ENCODE measurements around the gene SLC8B1. TPM values are rescaled to one million over a fixed set of nuclear protein-coding genes. Genes with fewer than 3 reads are reported as not detected.

Gene SLC8B1
- total and polyA plus RNA-seq, 4 donors: 9.9 to 23.8 (median 14.2) TPM

DNA sequence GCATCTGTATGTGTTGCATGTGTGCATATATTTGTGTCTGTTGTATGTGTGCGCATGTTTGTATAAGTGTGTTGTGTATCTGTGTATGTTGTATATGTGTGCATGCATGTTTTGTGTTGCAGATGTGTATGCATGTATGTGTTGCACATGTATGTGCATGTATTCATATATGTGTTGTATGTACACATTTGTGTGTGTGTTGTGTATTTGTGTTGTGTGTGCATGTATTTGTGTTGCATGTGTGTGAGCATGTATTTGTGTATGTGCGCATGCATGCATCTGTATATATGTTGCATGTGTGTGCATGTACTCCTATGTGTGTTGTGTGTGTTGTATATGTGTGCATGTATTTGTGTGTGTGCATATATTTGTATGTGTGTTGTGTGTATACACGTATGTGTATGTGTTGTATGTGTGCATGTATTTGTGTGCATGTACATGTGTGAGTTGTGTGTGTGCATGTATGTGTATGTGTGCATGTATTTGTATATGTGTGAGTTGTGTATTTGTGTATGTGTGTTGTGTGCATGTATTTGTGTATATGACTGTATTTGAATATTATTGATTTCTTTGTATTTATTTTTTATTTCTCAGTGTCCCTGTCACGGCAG lies 16.8 kb downstream of the SLC8B1 start (continued):
- TF ChIP-seq, protein P1, sequence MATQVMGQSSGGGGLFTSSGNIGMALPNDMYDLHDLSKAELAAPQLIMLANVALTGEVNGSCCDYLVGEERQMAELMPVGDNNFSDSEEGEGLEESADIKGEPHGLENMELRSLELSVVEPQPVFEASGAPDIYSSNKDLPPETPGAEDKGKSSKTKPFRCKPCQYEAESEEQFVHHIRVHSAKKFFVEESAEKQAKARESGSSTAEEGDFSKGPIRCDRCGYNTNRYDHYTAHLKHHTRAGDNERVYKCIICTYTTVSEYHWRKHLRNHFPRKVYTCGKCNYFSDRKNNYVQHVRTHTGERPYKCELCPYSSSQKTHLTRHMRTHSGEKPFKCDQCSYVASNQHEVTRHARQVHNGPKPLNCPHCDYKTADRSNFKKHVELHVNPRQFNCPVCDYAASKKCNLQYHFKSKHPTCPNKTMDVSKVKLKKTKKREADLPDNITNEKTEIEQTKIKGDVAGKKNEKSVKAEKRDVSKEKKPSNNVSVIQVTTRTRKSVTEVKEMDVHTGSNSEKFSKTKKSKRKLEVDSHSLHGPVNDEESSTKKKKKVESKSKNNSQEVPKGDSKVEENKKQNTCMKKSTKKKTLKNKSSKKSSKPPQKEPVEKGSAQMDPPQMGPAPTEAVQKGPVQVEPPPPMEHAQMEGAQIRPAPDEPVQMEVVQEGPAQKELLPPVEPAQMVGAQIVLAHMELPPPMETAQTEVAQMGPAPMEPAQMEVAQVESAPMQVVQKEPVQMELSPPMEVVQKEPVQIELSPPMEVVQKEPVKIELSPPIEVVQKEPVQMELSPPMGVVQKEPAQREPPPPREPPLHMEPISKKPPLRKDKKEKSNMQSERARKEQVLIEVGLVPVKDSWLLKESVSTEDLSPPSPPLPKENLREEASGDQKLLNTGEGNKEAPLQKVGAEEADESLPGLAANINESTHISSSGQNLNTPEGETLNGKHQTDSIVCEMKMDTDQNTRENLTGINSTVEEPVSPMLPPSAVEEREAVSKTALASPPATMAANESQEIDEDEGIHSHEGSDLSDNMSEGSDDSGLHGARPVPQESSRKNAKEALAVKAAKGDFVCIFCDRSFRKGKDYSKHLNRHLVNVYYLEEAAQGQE (IDR thresholded peaks at IDR 0.05): no peak
- TF ChIP-seq, protein P2, sequence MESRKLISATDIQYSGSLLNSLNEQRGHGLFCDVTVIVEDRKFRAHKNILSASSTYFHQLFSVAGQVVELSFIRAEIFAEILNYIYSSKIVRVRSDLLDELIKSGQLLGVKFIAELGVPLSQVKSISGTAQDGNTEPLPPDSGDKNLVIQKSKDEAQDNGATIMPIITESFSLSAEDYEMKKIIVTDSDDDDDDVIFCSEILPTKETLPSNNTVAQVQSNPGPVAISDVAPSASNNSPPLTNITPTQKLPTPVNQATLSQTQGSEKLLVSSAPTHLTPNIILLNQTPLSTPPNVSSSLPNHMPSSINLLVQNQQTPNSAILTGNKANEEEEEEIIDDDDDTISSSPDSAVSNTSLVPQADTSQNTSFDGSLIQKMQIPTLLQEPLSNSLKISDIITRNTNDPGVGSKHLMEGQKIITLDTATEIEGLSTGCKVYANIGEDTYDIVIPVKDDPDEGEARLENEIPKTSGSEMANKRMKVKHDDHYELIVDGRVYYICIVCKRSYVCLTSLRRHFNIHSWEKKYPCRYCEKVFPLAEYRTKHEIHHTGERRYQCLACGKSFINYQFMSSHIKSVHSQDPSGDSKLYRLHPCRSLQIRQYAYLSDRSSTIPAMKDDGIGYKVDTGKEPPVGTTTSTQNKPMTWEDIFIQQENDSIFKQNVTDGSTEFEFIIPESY (IDR thresholded peaks at IDR 0.05): no peak

DNA sequence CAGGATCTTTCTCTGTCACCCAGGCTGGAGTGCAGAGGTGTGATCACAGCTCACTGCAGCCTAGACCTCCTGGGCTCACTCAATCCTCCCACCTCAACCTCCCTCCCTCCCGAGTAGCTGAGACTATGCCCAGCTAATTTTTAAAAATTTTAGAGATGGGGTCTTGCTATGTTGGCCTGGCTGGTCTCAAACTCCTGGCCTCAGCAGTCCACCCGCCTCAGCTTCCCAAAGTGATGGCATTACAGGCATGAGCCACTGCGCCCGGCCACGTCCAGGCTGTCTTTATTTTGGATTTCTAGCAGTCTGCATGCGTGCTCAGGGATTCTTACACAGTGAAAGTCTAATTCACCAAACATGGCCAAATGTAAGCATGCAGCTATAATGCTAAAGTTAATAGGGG lies 17.8 kb downstream of the SLC8B1 start:
- TF ChIP-seq GABPA (IDR thresholded peaks at IDR 0.05 in 1 of 2, conservative IDR thresholded peaks at IDR 0.05 in 1 of 2) (no peak), YY1 (IDR thresholded peaks at IDR 0.05) (no peak), HNF4A (conservative IDR thresholded peaks at IDR 0.05) (no peak), EGR1 (IDR thresholded peaks at IDR 0.05; ENCODE audit: low read depth in 2 of 2) (no peak), HNF4G (IDR thresholded peaks at IDR 0.05) (no peak), TAF1 (conservative IDR thresholded peaks at IDR 0.05) (no peak), FOXA2 (IDR thresholded peaks at IDR 0.05) (no peak), JUND (IDR thresholded peaks at IDR 0.05) (no peak), RAD21 (IDR thresholded peaks at IDR 0.05) (no peak), NR2F2 (IDR thresholded peaks at IDR 0.05) (no peak)
- TF ChIP-seq, protein P3, sequence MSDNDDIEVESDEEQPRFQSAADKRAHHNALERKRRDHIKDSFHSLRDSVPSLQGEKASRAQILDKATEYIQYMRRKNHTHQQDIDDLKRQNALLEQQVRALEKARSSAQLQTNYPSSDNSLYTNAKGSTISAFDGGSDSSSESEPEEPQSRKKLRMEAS (IDR thresholded peaks at IDR 0.05): no peak
- TF ChIP-seq, protein P1 (IDR thresholded peaks at IDR 0.05): no peak
- TF ChIP-seq, protein P4, sequence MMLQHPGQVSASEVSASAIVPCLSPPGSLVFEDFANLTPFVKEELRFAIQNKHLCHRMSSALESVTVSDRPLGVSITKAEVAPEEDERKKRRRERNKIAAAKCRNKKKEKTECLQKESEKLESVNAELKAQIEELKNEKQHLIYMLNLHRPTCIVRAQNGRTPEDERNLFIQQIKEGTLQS (IDR thresholded peaks at IDR 0.05): no peak
- Histone ChIP-seq H3K4me1 (ENCODE audit: control insufficient read depth in 4 of 4, insufficient read depth in 4 of 4, low read length in 3 of 4) (no peaks in the 10 kb centered on the region), H3K4me3 (ENCODE audit: low read depth in 1 of 3, low read length in 3 of 3) (no peak overlapping the region), H3K36me3 (ENCODE audit: control insufficient read depth in 4 of 4, insufficient read depth in 3 of 4, low read depth in 1 of 4, low read length in 3 of 4) (peaks cover 9 to 53% (median 28%) of the 10 kb centered on the region in 4 donors), H3K9me3 (ENCODE audit: control insufficient read depth in 4 of 4, low read length in 3 of 4) (no peaks in the 10 kb centered on the region), H3K9ac (ENCODE audit: low read depth in 1 of 2, low read length in 2 of 2) (no peak overlapping the region), H3K27ac (ENCODE audit: low read depth in 1 of 2, low read length in 2 of 2) (no peak overlapping the region), H3K27me3 (ENCODE audit: control insufficient read depth in 4 of 4, insufficient read depth in 4 of 4, low read length in 3 of 4) (no peaks in the 10 kb centered on the region)
- WGBS: 95% methylated on average over 6 of the region's 6 CpGs
- DNase-seq (ENCODE audit: low spot score): no peak
